ENCODE measurements around the gene FOXO3. TPM values are rescaled to one million over a fixed set of nuclear protein-coding genes. Genes with fewer than 3 reads are reported as not detected.

FOXO3 gene
- total RNA-seq, 1 donor from 2014 or later, result 43.3 TPM

DNA sequence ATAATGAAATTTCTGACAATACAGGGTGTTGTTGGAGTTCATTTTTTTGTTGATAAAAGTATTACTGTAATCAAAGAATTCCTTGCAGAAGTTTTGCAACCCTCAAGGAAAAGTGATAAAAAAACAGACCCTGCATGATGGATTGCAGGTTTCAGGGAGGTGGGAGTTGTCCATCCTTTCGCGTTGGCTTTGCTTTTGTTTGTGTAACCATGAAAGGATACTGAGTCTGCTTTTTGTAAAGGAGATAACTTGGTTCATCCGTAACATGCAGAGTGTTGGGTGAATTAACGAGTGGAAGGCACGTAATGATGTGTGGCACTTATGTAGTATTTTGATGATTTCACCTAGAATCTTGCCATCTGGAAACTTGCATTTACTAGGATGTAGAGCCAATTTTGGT is 23.6 kb downstream of the FOXO3 start:
- TF ChIP-seq, protein P1, sequence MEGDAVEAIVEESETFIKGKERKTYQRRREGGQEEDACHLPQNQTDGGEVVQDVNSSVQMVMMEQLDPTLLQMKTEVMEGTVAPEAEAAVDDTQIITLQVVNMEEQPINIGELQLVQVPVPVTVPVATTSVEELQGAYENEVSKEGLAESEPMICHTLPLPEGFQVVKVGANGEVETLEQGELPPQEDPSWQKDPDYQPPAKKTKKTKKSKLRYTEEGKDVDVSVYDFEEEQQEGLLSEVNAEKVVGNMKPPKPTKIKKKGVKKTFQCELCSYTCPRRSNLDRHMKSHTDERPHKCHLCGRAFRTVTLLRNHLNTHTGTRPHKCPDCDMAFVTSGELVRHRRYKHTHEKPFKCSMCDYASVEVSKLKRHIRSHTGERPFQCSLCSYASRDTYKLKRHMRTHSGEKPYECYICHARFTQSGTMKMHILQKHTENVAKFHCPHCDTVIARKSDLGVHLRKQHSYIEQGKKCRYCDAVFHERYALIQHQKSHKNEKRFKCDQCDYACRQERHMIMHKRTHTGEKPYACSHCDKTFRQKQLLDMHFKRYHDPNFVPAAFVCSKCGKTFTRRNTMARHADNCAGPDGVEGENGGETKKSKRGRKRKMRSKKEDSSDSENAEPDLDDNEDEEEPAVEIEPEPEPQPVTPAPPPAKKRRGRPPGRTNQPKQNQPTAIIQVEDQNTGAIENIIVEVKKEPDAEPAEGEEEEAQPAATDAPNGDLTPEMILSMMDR (conservative IDR thresholded peaks at IDR 0.05), result no peak
- H3K36me3 Mint-ChIP-seq, result peaks cover 4% of the 10 kb centered on the region
- H3K27me3 Mint-ChIP-seq, result no peaks in the 10 kb centered on the region
- H3K27ac Mint-ChIP-seq, result no peak overlapping the region
- DNase-seq (ENCODE audit: extremely low spot score, unreplicated experiment), result no peak
- no peak overlapping the region for H3K4me3 Mint-ChIP-seq
- H3K4me1 Mint-ChIP-seq (ENCODE audit: unreplicated experiment), result peaks cover 73% of the 10 kb centered on the region
- H3K9me3 Mint-ChIP-seq, result no peaks in the 10 kb centered on the region

DNA sequence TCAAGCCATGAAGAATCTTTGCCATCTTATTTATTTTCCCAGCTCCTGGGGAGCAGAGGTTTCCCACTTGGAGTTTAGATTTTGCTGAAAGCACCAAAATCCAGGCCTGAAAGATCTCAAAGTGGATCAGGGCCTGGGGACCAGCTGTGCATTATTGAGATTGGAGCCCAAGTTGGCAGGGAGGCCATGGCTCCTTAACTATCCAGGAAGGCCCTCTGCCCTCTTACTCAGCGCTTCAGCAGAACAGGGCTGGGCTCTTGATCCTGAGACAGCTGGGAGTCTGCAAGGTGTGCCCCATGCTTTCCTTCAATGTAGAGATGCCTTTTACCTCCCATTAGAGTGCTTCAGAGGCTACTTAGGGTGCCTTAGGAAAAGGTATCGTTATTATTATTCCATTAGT is 24.6 kb downstream of the FOXO3 start:
- DNase-seq (ENCODE audit: extremely low spot score, unreplicated experiment), result no peak
- no peaks in the 10 kb centered on the region for H3K27me3 Mint-ChIP-seq
- H3K36me3 Mint-ChIP-seq, result peaks cover 4% of the 10 kb centered on the region
- H3K9me3 Mint-ChIP-seq, result no peaks in the 10 kb centered on the region
- TF ChIP-seq, protein P1 (conservative IDR thresholded peaks at IDR 0.05), result no peak
- no peak overlapping the region for H3K27ac Mint-ChIP-seq
- H3K4me1 Mint-ChIP-seq (ENCODE audit: unreplicated experiment), result peaks cover 78% of the 10 kb centered on the region
- no peak overlapping the region for H3K4me3 Mint-ChIP-seq

DNA sequence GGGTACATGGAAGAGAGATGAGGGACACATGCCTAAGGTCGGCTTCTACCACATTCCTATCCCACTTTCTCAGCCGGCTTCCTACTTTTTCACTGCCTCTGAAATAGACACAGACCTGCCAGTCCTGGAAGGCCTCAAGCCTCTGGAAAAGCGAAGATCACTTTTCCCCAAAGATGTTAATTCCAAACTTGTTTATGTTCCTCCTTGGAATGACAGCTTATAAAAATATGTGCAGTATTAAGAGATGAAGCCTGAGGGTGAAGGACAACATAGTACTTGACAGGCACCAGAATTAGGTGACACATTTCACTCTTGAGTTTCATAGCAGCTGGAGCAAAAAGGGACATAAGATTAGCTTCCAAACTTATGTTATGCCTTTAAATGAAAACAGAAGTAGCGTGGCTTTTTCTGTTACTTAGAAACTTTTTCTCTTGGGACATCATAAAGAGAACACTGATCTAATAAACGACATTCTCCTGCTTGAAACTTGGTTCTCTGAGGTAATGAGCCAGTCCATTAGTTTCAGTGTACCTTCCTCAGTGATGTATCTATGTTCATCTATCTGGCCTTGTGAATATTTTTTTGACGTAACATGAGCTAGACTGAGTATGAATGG is 25.3 kb downstream of the FOXO3 start:
- Mint-ChIP-seq H3K27ac (peak overlapping the region; percentile 7), H3K27me3 (no peaks in the 10 kb centered on the region), H3K4me3 (peak overlapping the region; percentile 44), H3K4me1 (ENCODE audit: unreplicated experiment) (peaks cover 79% of the 10 kb centered on the region), H3K36me3 (peaks cover 4% of the 10 kb centered on the region), H3K9me3 (no peaks in the 10 kb centered on the region)
- DNase-seq (ENCODE audit: extremely low spot score, unreplicated experiment), result no peak
- TF ChIP-seq, protein P1 (conservative IDR thresholded peaks at IDR 0.05), result no peak

DNA sequence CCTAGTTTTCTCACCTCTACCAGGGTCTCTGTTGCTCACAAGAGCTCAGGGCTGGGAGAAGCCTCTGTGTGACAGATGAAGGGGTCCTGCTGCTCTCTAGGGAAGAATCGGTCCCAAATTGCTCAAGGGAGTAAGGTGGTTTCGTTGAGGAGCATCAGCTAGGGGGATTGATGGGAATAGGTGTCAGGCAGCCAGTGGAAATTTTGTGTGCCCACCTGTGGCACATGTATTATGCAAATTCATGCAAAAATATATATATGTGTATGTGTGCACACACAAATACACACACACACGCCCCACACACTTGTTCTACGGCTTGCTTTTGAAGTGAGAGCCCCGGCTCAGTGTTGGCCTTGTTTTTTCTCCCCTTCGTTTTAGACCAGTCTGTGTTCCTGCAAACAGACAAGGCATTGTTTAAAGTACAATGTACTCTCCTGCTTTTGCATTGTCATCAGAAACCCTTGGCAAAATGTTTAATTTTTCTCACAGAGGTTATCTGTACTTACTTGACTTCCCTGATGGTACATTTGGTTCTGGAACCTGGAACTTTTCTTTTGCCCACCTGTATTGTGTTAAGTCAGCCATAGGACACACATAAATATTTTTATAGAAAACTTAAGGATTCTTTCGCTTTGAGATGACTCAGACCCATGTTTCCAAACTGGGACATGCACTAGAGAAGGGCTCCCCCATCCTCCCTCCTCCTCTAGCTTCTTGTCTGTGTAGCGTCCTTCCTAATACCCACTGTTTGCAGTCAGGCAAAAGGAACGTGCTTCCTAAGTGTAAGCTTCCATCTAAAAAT is 26.7 kb downstream of the FOXO3 start:
- no peak for DNase-seq (ENCODE audit: extremely low spot score, unreplicated experiment)

DNA sequence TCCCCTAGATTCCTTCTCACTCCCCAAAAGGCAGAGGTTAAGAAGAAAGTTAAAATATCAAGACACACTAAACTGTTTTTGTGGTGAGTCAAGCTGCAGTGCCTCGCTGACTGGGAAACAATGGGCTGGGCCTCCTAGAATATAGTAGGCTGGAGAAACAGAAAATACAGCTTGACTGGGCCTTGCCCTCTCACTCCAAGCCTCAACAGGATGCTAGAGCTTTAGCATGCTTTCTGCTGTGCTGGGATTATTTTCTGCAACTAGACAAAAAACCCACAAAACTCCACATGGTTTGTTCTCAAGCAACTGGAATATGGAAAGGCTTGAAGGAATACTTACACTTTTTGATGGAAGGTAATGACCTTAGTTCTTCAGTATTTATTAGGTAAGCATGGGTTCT is 27.9 kb downstream of the FOXO3 start:
- TF ChIP-seq, protein P1 (conservative IDR thresholded peaks at IDR 0.05), result no peak
- peaks cover 12% of the 10 kb centered on the region for H3K36me3 Mint-ChIP-seq
- H3K9me3 Mint-ChIP-seq, result no peaks in the 10 kb centered on the region
- peak overlapping the region; percentile 86 for H3K27ac Mint-ChIP-seq
- peaks cover 79% of the 10 kb centered on the region for H3K4me1 Mint-ChIP-seq (ENCODE audit: unreplicated experiment)
- peak overlapping the region; percentile 68 for H3K4me3 Mint-ChIP-seq
- H3K27me3 Mint-ChIP-seq, result no peaks in the 10 kb centered on the region
- no peak for DNase-seq (ENCODE audit: extremely low spot score, unreplicated experiment)

More for the DNA sequence above, 26.7 kb downstream of the FOXO3 start:
- Mint-ChIP-seq H3K4me1 (ENCODE audit: unreplicated experiment) (peaks cover 79% of the 10 kb centered on the region), H3K36me3 (peaks cover 4% of the 10 kb centered on the region), H3K4me3 (no peak overlapping the region), H3K27me3 (no peaks in the 10 kb centered on the region), H3K27ac (no peak overlapping the region), H3K9me3 (no peaks in the 10 kb centered on the region)
- TF ChIP-seq, protein P1 (conservative IDR thresholded peaks at IDR 0.05), result no peak

All from type B pancreatic cell (in vitro differentiated cells).